Activated CD4-positive, alpha-beta T cell treated with anti-CD3 and anti-CD28 coated beads for 24 hours (primary cell): Measurements from ENCODE around the gene DAP.

Source experiments
- DNase-seq, 2 donors: peaks; one replicate each; pipeline ENCODE4 v3.0.0-alpha.2; 2020; ENCODE audit warnings: low read depth in 2 of 2

The DAP gene

DNA sequence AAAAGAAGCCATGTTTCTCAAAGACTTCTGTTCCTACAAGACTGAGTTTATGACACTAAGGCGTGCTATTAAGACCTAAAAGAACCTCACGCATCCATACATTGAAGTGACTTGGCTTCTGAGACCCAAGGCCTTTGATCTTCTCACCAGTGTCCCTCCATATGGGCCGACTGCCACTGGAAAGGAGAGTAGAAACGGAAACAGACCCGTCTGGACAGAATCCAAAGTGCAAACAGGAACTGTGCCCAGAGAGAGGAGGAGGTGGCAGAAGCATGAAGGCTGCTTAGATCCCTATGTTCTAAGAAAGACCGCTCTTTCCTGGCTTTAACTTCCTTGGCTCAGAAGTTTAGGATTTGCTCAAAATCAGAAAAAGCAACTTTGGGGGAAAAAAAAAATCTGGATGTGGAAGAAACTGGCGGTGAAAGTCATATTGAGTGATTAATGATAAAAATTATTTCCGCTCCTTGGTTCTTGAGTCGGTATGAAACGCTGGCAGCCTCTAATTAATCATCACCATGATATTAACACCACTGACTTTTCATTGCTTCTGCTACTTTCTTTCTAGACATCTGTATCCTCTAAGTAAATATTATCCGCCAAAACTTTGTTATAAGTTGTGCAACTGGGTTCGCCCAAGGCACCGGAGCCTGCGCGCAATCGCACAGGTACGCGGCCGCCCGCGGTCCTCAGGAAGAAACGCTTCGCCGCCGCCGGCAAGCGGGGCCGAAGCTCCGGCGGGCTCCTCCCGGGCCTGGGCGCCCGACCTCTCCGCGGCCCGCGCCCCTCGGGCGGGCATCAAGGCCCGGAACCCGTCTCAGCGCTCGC lies 726 bp downstream of the DAP start:
- peak in 1 of 2 donors; percentile 24 for DNase-seq

DNA sequence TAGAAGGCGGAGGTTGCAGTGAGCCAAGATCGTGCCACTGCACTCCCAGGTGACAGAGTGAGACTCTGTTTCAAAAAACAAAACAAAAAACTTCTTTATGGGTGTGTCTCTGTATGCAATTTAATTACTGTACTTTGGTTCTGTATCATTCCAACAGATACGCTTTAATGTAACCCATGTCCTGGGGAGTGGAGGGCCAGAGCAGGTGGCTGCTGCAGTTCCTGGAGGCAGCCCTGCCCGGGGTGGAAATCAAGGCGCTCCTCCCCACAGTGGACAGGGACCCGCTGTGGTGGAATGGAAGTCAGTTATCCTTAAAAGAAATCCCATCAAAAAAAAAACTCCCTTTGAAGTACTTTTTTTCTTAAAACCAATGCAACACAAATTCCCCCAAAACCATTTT lies 1.9 kb downstream of the DAP start:
- DNase-seq, result no peak

DNA sequence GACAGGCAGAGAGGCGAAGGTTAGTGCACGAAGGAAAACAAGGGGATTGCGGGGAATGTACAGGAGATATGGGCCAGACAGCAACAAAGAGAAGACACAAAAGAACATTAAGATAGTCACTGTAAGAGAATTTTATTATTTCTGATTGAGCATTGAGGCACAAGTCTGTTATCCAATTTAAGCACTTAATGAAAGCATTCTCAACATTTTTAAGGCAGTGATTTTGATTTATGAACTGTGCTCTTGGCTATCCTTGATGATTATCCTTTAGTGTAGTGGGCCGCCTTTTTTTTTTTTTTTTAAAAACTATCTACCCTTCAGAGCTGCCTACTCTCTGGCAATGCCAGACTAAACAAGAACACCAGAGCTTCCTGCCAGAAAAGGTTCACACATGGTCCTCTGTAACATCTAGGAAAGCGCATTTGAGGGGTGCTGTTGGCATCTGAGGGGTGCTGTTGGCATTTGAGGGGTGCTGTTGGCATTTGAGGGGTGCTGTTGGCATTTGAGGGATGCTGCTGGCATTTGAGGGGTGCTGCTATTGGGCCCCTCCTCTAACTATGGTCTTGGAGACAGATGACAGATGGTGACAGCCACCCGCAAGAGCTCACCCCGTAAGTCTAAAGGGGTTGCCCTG lies 3.0 kb downstream of the DAP start:
- no peak for DNase-seq

DNA sequence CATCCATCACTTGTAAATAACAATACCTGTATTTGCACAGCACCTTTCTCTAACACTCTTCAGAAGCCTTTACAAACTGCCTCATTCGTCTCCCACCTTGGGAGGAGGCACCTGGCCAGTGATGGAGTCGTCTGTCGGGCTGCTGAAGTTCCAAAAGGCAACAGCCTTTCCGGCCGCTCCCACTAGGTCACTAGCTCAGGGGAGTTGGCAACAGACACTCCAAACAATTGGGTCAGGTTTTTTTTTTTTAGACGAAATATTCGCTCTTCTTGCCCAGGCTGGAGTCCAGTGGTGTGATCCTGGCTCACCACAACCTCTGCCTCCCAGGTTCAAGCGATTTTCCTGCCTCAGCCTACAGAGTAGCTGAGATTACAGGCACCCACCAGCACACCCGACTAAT lies 4.0 kb downstream of the DAP start:
- DNase-seq, result no peak

DNA sequence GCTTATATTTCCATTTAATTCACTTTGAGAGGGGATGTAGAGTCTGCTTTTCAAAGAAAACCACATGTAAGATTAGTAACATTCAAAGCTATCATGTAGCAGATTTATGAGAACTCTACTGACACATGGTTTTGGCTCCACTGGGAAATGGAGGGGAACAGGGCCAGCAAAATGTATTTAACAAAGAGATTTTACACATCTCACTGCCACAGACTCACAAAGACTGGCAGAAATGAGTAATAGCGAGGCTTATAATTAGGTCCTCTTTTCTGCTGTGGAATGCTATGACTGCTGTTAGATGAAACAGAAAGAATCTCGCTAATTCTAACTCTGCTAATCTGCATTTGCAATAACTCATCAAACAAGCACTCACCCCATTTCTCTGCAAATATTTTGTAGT lies 4.5 kb downstream of the DAP start:
- no peak for DNase-seq

DNA sequence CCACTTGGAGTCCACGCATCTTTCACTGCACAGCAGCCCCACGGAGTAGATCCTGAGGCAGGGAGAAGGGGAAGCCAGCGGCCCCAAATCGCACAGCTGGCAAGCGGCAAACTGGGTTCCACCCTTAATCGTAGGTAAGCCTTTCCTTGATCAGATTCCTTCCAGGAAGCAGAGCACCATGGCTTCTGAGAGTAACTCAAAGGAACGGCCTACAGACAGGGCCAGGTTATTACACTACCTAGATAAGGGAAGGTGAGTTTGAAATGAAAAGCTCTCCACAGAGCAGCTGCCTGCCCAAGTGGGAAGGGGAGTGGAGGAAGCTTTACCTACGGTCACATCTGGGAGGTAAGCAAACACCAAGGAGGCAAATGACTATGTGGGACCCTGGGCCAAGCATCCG lies 7.9 kb downstream of the DAP start:
- no peak for DNase-seq

- no peak for DNase-seq
Observed at GRCh38 chr5:10752451-10752850, 8.6 kb downstream of the DAP start.

DNA sequence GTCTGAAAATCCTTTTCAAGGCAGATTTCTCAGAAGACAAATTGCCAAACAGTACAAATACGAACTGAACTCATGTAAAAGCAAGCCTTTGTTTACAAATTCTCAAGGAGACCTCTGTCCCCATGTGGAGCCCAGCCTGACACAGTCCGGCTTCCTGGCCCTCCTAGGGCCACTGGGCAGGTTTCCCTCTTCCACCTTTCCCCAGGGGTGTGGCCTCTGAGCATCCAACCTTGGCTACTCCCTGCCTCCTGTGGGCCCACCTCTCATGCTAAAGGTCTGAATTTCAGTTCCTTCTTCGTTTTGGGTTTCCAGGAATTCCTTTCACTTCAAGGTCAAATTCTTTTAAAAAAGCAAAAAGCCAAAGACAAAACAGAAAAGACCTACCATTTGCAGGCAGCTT lies 10.1 kb downstream of the DAP start:
- DNase-seq, result no peak

DNA sequence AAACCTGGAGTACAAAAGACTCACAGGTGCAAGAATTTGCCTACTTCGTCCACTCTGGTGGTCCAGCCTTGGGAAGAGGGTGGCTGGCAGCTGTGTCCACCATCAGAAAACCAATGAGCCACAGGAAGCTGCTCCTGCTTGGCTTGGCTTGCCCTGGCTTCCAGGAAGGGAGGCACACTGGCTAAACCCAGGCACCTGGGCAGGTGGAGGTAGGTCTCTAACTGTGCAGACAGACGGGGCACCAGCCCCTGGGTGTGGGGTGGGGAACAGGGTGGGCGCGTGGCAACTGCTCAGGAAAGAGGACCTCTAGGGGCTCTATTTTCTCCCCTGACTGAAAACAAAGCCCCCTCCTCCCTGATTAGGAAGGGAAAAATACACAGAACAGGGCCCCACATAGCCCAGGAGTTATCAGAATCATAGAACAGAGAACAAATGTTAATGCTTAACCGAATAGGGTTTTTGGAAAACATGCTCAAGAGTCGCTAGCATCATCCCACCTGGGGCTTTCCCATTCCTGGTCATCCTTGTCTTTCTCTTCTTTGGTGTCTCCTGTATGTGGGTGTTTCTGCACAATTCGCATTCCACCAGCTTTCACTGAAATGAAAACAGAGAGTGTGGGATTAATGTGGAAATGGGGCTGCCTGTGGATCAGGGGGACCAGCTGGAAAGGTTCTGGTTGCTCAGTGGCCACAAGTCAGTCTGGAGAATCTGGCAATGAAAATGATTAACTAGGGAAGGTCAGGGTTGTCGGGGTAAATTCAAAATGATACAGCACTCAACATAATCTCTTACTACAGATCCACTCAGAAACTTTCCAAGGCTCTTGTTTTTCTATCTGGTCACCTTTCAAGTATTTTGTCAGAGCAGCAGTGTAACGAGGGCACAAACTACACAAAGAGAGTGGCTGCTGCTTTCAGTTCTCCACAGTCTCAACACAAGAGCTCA lies 13.1 kb downstream of the DAP start:
- no peak for DNase-seq

DNA sequence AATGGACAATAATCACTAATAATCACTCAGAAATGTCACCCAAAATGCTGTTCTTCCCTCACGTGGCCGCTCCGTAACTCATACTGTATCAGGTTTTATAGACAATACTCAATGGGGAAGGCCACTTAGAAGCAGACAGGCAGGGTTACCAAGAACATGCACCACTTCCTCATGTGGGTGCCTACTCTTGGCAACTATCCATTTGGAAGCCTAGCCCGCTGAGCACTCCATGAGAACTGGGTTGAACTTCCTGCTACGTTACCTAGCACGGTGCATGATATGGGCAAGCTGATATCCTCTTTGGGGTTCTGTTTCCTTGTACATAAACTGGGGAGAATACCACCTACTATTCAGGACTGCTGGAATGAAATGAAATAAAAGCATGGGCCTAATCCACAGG lies 14.3 kb downstream of the DAP start:
- DNase-seq, result no peak

DNA sequence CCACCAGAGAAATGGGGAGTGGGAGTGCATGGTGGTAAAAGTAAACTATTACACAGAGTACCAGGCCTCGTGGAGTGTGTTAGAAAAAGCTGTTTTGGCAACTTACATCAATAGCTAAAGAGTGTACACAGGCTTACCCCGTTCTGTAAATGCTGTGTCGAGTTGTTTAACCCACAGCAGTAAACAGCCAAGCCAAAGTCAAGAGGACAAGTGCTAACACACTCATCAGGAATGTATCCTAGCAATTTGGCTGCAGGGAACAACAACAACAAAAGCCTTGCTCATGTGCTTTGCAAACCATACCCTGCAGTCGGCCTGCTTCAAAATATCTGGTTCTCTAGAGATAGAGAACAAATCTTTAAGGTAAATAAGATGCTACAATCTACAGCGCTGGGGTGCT lies 15.9 kb downstream of the DAP start:
- no peak for DNase-seq

DNA sequence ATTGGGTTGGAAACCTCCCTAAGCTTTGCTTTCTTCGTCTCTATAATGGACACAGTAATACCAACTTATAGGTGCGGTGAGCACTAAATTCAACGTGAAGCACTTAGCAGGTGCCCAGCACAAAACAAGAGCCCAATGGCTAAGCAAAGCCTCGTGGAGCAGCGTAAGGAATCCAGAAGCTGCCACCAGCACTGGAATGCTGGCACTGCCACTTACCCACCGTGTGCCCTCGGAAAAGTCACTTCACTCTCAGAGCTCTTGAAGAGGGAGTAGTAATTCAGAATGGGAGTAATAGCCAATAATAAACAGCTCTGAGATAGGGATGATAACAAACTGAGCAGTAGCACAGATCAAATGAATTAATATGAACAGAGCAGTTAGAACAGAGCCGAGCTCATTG lies 16.4 kb downstream of the DAP start:
- no peak for DNase-seq

GRCh38 chr5:10743951-10744350 lies 17.1 kb downstream of the DAP start:
- no peak for DNase-seq

- DNase-seq, result no peak
Observed at GRCh38 chr5:10743526-10743925, 17.5 kb downstream of the DAP start.

DNA sequence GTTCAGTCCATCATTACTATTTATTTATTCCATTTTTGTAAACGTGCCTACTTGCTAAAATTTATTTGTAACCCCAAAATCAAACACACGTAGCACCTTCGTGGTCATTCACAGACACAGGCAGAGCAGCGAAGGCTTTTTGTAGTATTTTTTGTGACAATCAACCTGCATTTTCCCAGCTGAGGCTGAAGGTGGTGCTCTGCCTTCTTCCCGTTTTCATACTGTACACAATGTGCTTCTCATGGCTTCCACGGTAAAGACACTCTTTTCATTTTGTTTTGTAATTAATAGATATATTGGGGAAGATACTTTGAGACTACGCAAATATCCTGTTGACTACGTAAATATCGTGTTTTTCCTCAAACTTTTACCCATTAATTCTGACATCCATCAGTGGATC lies 19.4 kb downstream of the DAP start:
- DNase-seq, result no peak

- DNase-seq, result no peak
Observed at GRCh38 chr5:10740384-10740783, 20.6 kb downstream of the DAP start.

- no peak for DNase-seq
Observed at GRCh38 chr5:10737880-10738279, 23.2 kb downstream of the DAP start.

DNA sequence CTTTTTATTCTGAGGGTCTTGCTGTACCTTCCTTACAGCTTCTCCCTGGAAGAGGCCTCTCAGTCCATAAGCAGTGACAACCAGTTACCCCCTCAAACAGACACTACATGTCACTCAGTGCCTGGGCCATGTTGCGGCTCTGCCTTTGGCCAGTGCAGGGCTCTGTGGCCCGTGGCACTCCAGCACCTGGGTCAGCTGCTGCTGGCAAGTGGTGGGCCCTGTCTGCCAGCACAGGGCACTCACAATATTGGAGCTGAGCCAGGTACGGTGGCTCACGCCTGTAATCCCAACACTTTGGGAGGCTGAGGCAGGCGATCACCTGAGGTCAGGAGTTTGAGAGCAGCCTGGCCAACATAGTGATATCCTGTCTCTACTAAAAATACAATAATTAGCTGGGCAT lies 24.2 kb downstream of the DAP start:
- no peak for DNase-seq

DNA sequence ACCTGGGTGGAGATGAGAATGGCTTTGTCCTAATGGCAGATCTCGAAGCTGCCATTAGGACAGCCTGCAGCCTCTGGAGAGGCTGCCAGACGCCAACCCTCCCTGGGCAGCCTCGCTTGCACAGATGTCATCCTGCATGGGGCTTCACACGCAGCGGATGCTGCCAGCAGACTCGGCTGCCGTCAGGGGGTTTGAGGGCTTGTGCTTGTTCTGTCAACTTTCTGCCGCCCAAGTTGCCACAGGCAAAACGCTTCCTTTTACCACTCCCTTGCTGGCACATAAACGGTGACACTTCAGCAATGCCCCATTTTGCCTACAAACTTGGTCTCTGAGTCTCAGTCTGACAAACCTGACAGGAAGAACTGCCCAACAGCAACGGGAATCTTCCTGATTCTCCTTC lies 24.7 kb downstream of the DAP start:
- no peak for DNase-seq

- no peak for DNase-seq
Observed at GRCh38 chr5:10735569-10736276, 25.3 kb downstream of the DAP start.

- DNase-seq, result no peak
Observed at GRCh38 chr5:10734832-10735523, 26.1 kb downstream of the DAP start.
